ENCODE data around the gene CXADR.

DNA sequence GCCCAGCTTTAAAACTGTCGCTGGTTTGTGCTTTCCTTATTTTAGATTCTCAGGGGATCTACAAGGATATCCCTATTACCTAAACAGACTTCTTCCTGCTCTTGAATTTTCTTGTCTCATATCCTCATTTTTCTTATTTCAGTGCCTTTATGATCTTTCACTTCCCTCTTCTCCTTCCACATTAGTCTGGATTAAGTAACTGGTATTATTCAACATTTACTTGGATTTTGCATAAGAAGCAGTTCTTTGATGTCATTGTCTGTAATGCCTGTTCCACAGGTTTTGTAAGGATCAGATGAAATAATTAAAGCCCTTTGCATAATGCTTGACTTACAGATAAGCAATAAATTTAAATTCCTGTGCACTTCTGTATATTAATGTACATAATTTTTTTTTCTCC is 26.5 kb downstream of the CXADR start:
- TF ChIP-seq ZNF384 (IDR thresholded peaks at IDR 0.05), result no peak
- TF ChIP-seq L3MBTL2 (conservative IDR thresholded peaks at IDR 0.05), result no peak

All from HEK293T (cell line).